Neural progenitor cell (in vitro differentiated cells): Measurements from ENCODE around the gene KIAA0753. TPM values are rescaled to one million over a fixed set of nuclear protein-coding genes. Genes with fewer than 3 reads are reported as not detected.
A peak's percentile ranks its signal among the peaks of the same experiment; 100 is the strongest.
"Not testable (repeated sequence)": the region's sequence is repeated elsewhere in the genome, so short reads cannot be mapped to it uniquely, and the experiment has no call there.

Experiments
- DNase-seq: peaks from one replicate; pipeline ENCODE4 v3.0.0-alpha.2; 2016; ENCODE audit warnings: low spot score
- H2AFZ ChIP-seq: fragments of 200-600 bp; sonication (generic); replicated peaks from 2 replicates; pipeline ENCODE4 v1.6.1; 2016; ENCODE audit warnings: antibody characterized with exemption
- H3F3A ChIP-seq: fragments of 200-600 bp; sonication (generic); 2 replicates; pipeline ENCODE4 v1.6.1; 2016; ENCODE audit warnings: antibody characterized with exemption, low read depth
- H3K27ac ChIP-seq: fragments of 200-600 bp; sonication (generic); 2 replicates; pipeline ENCODE4 v1.5.1; 2016; ENCODE audit warnings: mild to moderate bottlenecking
- H3K27me3 ChIP-seq: fragments of 200-600 bp; sonication (generic); 2 replicates; pipeline ENCODE4 v1.6.1; 2016; ENCODE audit warnings: mild to moderate bottlenecking, moderate library complexity
- H3K36me3 ChIP-seq: fragments of 200-600 bp; sonication (generic); 2 replicates; pipeline ENCODE4 v1.5.1; 2016
- H3K4me1 ChIP-seq: fragments of 200-600 bp; sonication (generic); 2 replicates; pipeline ENCODE4 v1.6.1; 2016; ENCODE audit warnings: mixed run types
- H3K4me2 ChIP-seq: fragments of 200-600 bp; sonication (generic); 2 replicates; pipeline ENCODE4 v1.6.1; 2016
- H3K4me3 ChIP-seq: fragments of 200-600 bp; sonication (generic); 2 replicates; pipeline ENCODE4 v1.5.1; 2016
- H3K79me2 ChIP-seq: fragments of 200-600 bp; sonication (generic); 2 replicates; pipeline ENCODE4 v1.6.1; 2016; ENCODE audit warnings: low read depth
- H3K9ac ChIP-seq: fragments of 200-600 bp; sonication (generic); 2 replicates; pipeline ENCODE4 v1.6.1; 2016
- H3K9me3 ChIP-seq: fragments of 200-600 bp; sonication (generic); 2 replicates; pipeline ENCODE4 v1.5.1; 2016; ENCODE audit warnings: low read depth
- H4K20me1 ChIP-seq: fragments of 200-600 bp; sonication (generic); 2 replicates; pipeline ENCODE4 v1.6.1; 2016; ENCODE audit warnings: low read depth
- H3K27ac Mint-ChIP-seq: 3 replicates; pipeline ENCODE4 v1.8.0; 2021; ENCODE audit warnings: mixed read lengths
- H3K27me3 Mint-ChIP-seq: 2 replicates; pipeline ENCODE4 v1.8.0; 2022; ENCODE audit warnings: low read depth, mild to moderate bottlenecking, inconsistent platforms, moderate library complexity, mixed read lengths; ENCODE audit not compliant: insufficient read depth
- H3K36me3 Mint-ChIP-seq: 3 replicates; pipeline ENCODE4 v1.8.0; 2021; ENCODE audit warnings: mixed read lengths
- H3K4me1 Mint-ChIP-seq: 3 replicates; pipeline ENCODE4 v1.8.0; 2021; ENCODE audit warnings: mixed read lengths
- H3K4me3 Mint-ChIP-seq: 3 replicates; pipeline ENCODE4 v1.8.0; 2021; ENCODE audit warnings: mild to moderate bottlenecking, moderate library complexity, mixed read lengths
- H3K9me3 Mint-ChIP-seq: 3 replicates; pipeline ENCODE4 v1.8.0; 2020; ENCODE audit warnings: mixed read lengths
- EZH2 ChIP-seq: fragments of 200-600 bp; sonication (generic); IDR thresholded peaks from 2 replicates; pipeline ENCODE4 v1.6.1; 2017; ENCODE audit warnings: antibody characterized with exemption, mild to moderate bottlenecking, moderate library complexity
- EZH2phosphoT487 ChIP-seq: fragments of 200-600 bp; sonication (generic); IDR thresholded peaks from 2 replicates; pipeline ENCODE4 v1.6.1; 2017; ENCODE audit warnings: antibody characterized with exemption
- total RNA-seq: library from RNA; depleted of rRNA; stranded (reverse); fragments of >200 nt; gene quantifications from 2 replicates; pipeline ENCODE4 v1.2.3, GENCODE V29; 2015; ENCODE audit warnings: low replicate concordance
- TF ChIP-seq, protein P1 (sequence below): fragments of 200-600 bp; sonication (generic); IDR thresholded peaks from 2 replicates; pipeline ENCODE4 v1.5.1; 2017; ENCODE audit warnings: antibody characterized with exemption, mild to moderate bottlenecking

KIAA0753 gene
- total RNA-seq, 1 donor from 2014 or later: 24.1 TPM

DNA sequence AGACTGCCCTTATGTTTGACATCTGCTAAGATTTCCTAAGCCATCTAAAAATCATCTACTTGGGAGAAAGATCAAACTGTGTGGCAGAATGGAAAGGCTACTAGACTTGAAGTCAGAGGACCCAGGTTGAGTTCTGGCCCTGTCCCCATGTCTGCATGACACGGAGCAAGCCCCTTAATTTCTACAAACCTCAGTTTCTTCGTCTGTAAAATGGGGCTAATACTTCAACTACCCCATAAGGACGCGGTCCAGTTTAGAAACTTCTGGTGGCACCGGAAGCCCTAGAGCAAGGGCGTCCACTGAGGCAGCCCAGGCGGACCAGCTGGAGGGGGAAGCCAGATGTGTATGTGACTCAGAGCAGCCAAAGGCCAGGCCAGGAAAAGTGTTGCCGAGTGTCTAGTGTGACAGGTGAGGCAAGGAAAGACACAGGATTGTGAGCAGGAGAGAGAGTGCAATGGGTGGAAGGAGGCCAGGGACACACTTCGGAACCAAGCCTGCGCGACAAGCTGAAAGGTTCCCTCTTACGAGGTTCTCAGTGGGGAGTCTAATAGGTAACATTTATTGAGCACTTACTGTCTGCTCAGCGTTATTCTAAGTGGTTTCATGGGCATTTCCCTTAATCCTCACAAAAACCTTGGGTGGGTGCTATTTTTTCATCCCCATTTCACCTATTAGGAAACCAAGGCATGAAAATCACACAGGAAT is 66.4 kb downstream of the KIAA0753 start:
- Histone ChIP-seq H3K9ac (no peak overlapping the region), H3K27me3 (no peaks in the 10 kb centered on the region), H3K27ac (no peak overlapping the region), H3F3A (peaks cover 40% of the 10 kb centered on the region), H3K79me2 (no peaks in the 10 kb centered on the region), H3K4me3 (no peak overlapping the region), H3K9me3 (no peaks in the 10 kb centered on the region), H3K4me2 (no peak overlapping the region), H3K36me3 (no peaks in the 10 kb centered on the region), H4K20me1 (no peaks in the 10 kb centered on the region), H2AFZ (no peak overlapping the region), H3K4me1 (peaks cover 30% of the 10 kb centered on the region)
- Mint-ChIP-seq H3K36me3 (peaks cover 32% of the 10 kb centered on the region), H3K4me1 (peaks cover 45% of the 10 kb centered on the region), H3K9me3 (no peaks in the 10 kb centered on the region), H3K27me3 (peaks cover 5% of the 10 kb centered on the region), H3K4me3 (no peak overlapping the region), H3K27ac (no peak overlapping the region)
- TF ChIP-seq EZH2phosphoT487 (no peak), EZH2 (no peak)
- TF ChIP-seq, protein P1, sequence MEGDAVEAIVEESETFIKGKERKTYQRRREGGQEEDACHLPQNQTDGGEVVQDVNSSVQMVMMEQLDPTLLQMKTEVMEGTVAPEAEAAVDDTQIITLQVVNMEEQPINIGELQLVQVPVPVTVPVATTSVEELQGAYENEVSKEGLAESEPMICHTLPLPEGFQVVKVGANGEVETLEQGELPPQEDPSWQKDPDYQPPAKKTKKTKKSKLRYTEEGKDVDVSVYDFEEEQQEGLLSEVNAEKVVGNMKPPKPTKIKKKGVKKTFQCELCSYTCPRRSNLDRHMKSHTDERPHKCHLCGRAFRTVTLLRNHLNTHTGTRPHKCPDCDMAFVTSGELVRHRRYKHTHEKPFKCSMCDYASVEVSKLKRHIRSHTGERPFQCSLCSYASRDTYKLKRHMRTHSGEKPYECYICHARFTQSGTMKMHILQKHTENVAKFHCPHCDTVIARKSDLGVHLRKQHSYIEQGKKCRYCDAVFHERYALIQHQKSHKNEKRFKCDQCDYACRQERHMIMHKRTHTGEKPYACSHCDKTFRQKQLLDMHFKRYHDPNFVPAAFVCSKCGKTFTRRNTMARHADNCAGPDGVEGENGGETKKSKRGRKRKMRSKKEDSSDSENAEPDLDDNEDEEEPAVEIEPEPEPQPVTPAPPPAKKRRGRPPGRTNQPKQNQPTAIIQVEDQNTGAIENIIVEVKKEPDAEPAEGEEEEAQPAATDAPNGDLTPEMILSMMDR: no peak
- DNase-seq: no peak

DNA sequence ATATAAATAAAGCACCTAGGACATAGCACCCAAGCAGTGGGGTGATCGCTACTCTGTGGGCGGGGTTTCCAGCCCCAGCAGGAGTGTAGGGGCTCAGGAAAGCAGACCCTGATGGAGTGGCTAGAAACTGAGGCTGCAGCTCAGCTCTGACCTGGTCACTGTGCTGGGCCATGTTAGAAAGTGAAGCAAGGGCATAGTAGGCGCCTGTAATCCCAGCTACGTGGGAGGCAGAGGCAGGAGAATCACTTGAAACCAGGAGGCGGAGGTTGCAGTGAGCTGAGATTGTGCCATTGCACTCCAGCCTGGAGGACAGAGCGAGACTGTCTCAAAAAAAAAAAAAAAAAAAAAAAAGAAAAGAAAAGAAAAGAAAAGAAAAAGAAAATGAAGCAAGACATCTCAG is 67.0 kb downstream of the KIAA0753 start:
- H3K27ac Mint-ChIP-seq, H3K9ac ChIP-seq, H3K4me3 Mint-ChIP-seq, H3K9me3 Mint-ChIP-seq, H3K36me3 ChIP-seq, H3K27me3 Mint-ChIP-seq, H3K79me2 ChIP-seq, H4K20me1 ChIP-seq, H3K27me3 ChIP-seq, DNase-seq, H2AFZ ChIP-seq, H3K9me3 ChIP-seq, H3K4me2 ChIP-seq, H3K4me3 ChIP-seq, H3K27ac ChIP-seq: not testable (repeated sequence)
- Histone ChIP-seq H3K4me1 (peaks cover 32% of the 10 kb centered on the region), H3F3A (peaks cover 47% of the 10 kb centered on the region)
- Mint-ChIP-seq H3K4me1 (peaks cover 47% of the 10 kb centered on the region), H3K36me3 (peaks cover 29% of the 10 kb centered on the region)

GRCh38 chr17:6572972-6573370 is 67.5 kb downstream of the KIAA0753 start:
- DNase-seq: no peak
- H3K36me3 ChIP-seq: no peaks in the 10 kb centered on the region
- H3K4me3 ChIP-seq: no peak overlapping the region
- H3K79me2 ChIP-seq: no peaks in the 10 kb centered on the region
- Mint-ChIP-seq H3K4me1 (peaks cover 50% of the 10 kb centered on the region), H3K27me3 (peaks cover 5% of the 10 kb centered on the region), H3K4me3 (no peak overlapping the region), H3K36me3 (peaks cover 25% of the 10 kb centered on the region), H3K27ac (no peak overlapping the region), H3K9me3 (no peaks in the 10 kb centered on the region)
- H3K4me2 ChIP-seq: no peak overlapping the region
- H3K9me3 ChIP-seq: no peaks in the 10 kb centered on the region
- no peak overlapping the region for H2AFZ ChIP-seq
- peaks cover 37% of the 10 kb centered on the region for H3K4me1 ChIP-seq
- H3K27me3 ChIP-seq: no peaks in the 10 kb centered on the region
- H4K20me1 ChIP-seq: no peaks in the 10 kb centered on the region
- no peak for TF ChIP-seq EZH2
- H3K27ac ChIP-seq: no peak overlapping the region
- H3K9ac ChIP-seq: no peak overlapping the region
- peaks cover 51% of the 10 kb centered on the region for H3F3A ChIP-seq

DNA sequence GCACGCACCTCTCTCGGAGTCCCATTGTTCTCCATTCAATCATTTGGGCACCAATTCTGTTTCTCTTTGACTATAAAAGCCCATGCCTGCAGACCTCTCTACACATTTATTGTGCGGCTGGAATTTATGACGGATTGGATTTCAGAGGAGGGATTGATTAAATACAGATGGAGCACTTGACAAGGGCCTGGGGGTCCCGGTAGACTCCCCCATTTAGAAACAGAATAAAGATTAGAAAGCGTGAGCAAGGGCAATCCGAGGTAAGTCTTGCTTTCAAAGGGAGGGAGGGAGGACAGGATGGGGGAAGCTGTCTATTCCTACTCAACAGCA is 69.1 kb downstream of the KIAA0753 start:
- Mint-ChIP-seq H3K9me3 (no peaks in the 10 kb centered on the region), H3K4me3 (peak overlapping the region; percentile 0), H3K27me3 (peaks cover 5% of the 10 kb centered on the region), H3K36me3 (peaks cover 13% of the 10 kb centered on the region), H3K4me1 (peaks cover 52% of the 10 kb centered on the region), H3K27ac (no peak overlapping the region)
- no peak for DNase-seq
- TF ChIP-seq, protein P1: no peak
- TF ChIP-seq EZH2phosphoT487 (no peak), EZH2 (no peak)
- Histone ChIP-seq H3K4me3 (no peak overlapping the region), H3K4me2 (peak overlapping the region; percentile 51), H3F3A (peaks cover 55% of the 10 kb centered on the region), H3K4me1 (peaks cover 45% of the 10 kb centered on the region), H4K20me1 (no peaks in the 10 kb centered on the region), H3K36me3 (no peaks in the 10 kb centered on the region), H3K9me3 (no peaks in the 10 kb centered on the region), H3K79me2 (no peaks in the 10 kb centered on the region), H3K27ac (peak overlapping the region; percentile 78), H3K9ac (no peak overlapping the region), H3K27me3 (no peaks in the 10 kb centered on the region), H2AFZ (no peak overlapping the region)
